Vagina (tissue), 2 donors: ENCODE data around the gene ENO1. TPM values are rescaled to one million over a fixed set of nuclear protein-coding genes. Genes with fewer than 3 reads are reported as not detected.

Experiments used
- DNase-seq, 2 donors: peaks; one replicate each; pipeline ENCODE4 v3.0.0-alpha.2; 2017; ENCODE audit errors: extremely low spot score in 2 of 2
- H3K27ac ChIP-seq: fragments of 200-600 bp; sonication (generic); one replicate; pipeline ENCODE4 v1.5.1; 2019
- H3K27me3 ChIP-seq: fragments of 200-600 bp; sonication (generic); one replicate; pipeline ENCODE4 v1.5.1; 2019
- H3K36me3 ChIP-seq, 2 donors: fragments of 200-600 bp; sonication (generic); one replicate each; pipeline ENCODE4 v1.5.1; 2017 to 2019
- H3K4me1 ChIP-seq: fragments of 200-600 bp; sonication (generic); one replicate; pipeline ENCODE4 v1.5.1; 2019
- H3K4me3 ChIP-seq, 2 donors: fragments of 200-600 bp; sonication (generic); 1 replicate in 1 of 2; 2 replicates in 1 of 2; pipeline ENCODE4 v1.5.1; 2016 to 2019
- H3K9me3 ChIP-seq: fragments of 200-600 bp; sonication (generic); one replicate; pipeline ENCODE4 v1.5.1; 2019
- CTCF ChIP-seq, 3 experiments: fragments of 450-650 bp in 2 of 3; fragments of 200-600 bp in 1 of 3; sonication (generic) in 1 of 3; IDR thresholded peaks; one replicate each; pipeline ENCODE4 v1.5.1; 2017 to 2019; ENCODE audit warnings: antibody characterized with exemption in 3 of 3, mild to moderate bottlenecking in 2 of 3, moderate library complexity in 2 of 3
- POLR2A ChIP-seq, 2 donors: fragments of 450-650 bp; IDR thresholded peaks; one replicate each; pipeline ENCODE4 v1.6.1; 2017; ENCODE audit warnings: antibody characterized with exemption in 2 of 2, mild to moderate bottlenecking in 2 of 2, moderate library complexity in 2 of 2
- POLR2AphosphoS5 ChIP-seq, 2 donors: sonication (generic); formaldehyde crosslinking; IDR thresholded peaks; one replicate each; pipeline ENCODE4 v1.9.0; 2017; ENCODE audit warnings: antibody characterized with exemption in 2 of 2, mild to moderate bottlenecking in 2 of 2, low read depth in 1 of 2; ENCODE audit not compliant: insufficient read depth in 1 of 2
- intact Hi-C: fragments of 100-400 bp; cut with DNase I; formaldehyde crosslinking; loops from one replicate; pipeline ENCODE4 v1.15.1; 2023
- total RNA-seq: library from RNA; depleted of rRNA; stranded (reverse); fragments of >200 nt; gene quantifications from one replicate; pipeline ENCODE4 v1.2.3, GENCODE V29; 2016

Gene ENO1
- total RNA-seq, 1 donor from 2014 or later, result 558 TPM

GRCh38 chr1:8817412-8818324 lies 60.8 kb downstream of the ENO1 start, which contains the start of gene RERE:
Gene RERE, minus strand, starts transcription at chr1:8817640.
- H3K27ac ChIP-seq, result peak within 1 kb of the TSS; percentile 99
- H3K36me3 ChIP-seq, result no peaks in the 10 kb centered on the region
- H3K9me3 ChIP-seq, result no peaks in the 10 kb centered on the region
- DNase-seq, result peak in 1 of 2 donors; percentile 91
- peak within 1 kb of the TSS; percentile 69 to 89 for H3K4me3 ChIP-seq
- no peaks in the 10 kb centered on the region for H3K27me3 ChIP-seq
- intact Hi-C loops, result no loop called here
- peaks cover 40% of the 10 kb centered on the region for H3K4me1 ChIP-seq
- TF ChIP-seq POLR2AphosphoS5 (IDR thresholded peaks at IDR 0.05; ENCODE audit: insufficient read depth in 1 of 2, low read depth in 1 of 2), result peak; percentile 38 to 94
- TF ChIP-seq POLR2A (IDR thresholded peaks at IDR 0.05), result peak; percentile 63 to 97
- no peak for TF ChIP-seq CTCF (IDR thresholded peaks at IDR 0.05)

DNA sequence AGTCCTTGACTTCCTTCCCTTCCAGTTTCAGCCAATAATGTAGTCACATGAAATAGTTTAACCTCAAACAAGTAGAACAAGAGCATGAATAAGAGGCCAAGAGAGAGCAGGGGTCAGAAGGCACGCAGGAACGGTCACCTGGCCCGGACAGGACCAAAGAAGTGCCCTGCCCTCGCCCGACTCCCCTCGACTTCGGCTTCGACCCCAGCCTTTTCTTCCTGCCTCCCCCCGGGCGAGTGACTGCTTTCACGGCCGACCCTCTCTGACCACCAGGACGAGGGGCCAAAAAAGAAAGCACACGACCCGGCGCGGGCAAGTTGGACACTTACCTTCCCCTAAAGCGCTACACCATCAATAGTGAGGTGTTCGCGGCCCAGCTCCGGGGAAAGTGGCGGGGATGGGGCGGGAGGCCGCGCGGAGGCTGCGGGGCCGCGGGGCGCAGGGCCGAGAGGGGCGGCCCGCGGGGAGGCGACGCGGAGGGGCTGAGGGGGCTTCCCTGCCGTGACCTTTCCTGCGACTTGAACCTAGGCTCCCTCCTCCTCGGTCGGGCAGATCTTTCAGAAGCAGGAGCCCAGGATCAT lies 61.6 kb downstream of the ENO1 start:
- Histone ChIP-seq H3K9me3 (no peaks in the 10 kb centered on the region), H3K27me3 (no peaks in the 10 kb centered on the region), H3K36me3 (no peaks in the 10 kb centered on the region), H3K27ac (peak overlapping the region; percentile 99), H3K4me1 (peaks cover 35% of the 10 kb centered on the region), H3K4me3 (peak overlapping the region; percentile 69 to 89)
- DNase-seq, result peak in 1 of 2 donors; percentile 89
- no peak for TF ChIP-seq CTCF (IDR thresholded peaks at IDR 0.05)
- no peak for TF ChIP-seq POLR2AphosphoS5 (IDR thresholded peaks at IDR 0.05; ENCODE audit: insufficient read depth in 1 of 2, low read depth in 1 of 2)
- TF ChIP-seq POLR2A (IDR thresholded peaks at IDR 0.05), result no peak
- intact Hi-C loops, result no loop called here

GRCh38 chr1:8816264-8816663 lies 62.2 kb downstream of the ENO1 start:
- intact Hi-C loops, result no loop called here
- Histone ChIP-seq H3K27me3 (no peaks in the 10 kb centered on the region), H3K4me1 (peaks cover 38% of the 10 kb centered on the region), H3K9me3 (no peaks in the 10 kb centered on the region), H3K36me3 (no peaks in the 10 kb centered on the region), H3K27ac (peak overlapping the region; percentile 99), H3K4me3 (peak overlapping the region; percentile 69 to 89)
- DNase-seq, result no peak
- TF ChIP-seq CTCF (IDR thresholded peaks at IDR 0.05), result no peak
- TF ChIP-seq POLR2A (IDR thresholded peaks at IDR 0.05), result no peak
- TF ChIP-seq POLR2AphosphoS5 (IDR thresholded peaks at IDR 0.05; ENCODE audit: insufficient read depth in 1 of 2, low read depth in 1 of 2), result peak in 1 of 2 donors; percentile 2

DNA sequence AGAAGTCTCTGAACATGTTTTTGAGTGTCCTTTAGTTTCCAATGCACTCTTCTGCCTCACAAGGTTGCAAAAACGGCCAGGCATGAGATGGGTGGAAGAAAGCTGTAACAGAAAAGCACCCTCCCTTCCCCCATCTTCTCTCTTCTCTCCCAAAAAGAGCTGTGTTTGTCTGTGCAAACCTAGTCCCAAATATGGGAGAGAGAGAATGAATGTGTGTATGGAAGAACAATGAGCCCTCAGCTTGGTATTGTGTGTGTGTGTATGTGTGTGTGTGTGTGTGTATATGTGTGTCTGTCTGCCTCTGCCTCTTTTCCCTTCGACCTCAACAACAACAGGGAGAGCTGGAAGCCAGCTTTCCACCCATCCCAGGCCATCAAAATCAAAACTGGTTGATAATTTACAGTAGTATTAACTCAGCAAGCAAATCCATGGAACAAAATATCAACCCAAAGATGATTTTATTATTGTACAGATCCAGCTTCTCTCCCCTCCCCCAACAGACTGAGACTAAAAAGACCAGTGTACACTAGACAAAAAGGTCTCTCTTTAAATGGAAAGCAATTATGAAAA lies 62.8 kb downstream of the ENO1 start:
- intact Hi-C loops, result no loop called here
- TF ChIP-seq POLR2A (IDR thresholded peaks at IDR 0.05) (no peak), POLR2AphosphoS5 (IDR thresholded peaks at IDR 0.05; ENCODE audit: insufficient read depth in 1 of 2, low read depth in 1 of 2) (peak in 1 of 2 donors; percentile 7)
- H3K27ac ChIP-seq, result peak overlapping the region; percentile 99
- no peaks in the 10 kb centered on the region for H3K27me3 ChIP-seq
- H3K4me1 ChIP-seq, result peaks cover 44% of the 10 kb centered on the region
- H3K36me3 ChIP-seq, result no peaks in the 10 kb centered on the region
- H3K4me3 ChIP-seq, result peak overlapping the region; percentile 29 to 89
- H3K9me3 ChIP-seq, result no peaks in the 10 kb centered on the region
- DNase-seq, result no peak

- no peak for TF ChIP-seq POLR2A (IDR thresholded peaks at IDR 0.05)
- peak in 1 of 2 donors; percentile 17 for TF ChIP-seq POLR2AphosphoS5 (IDR thresholded peaks at IDR 0.05; ENCODE audit: insufficient read depth in 1 of 2, low read depth in 1 of 2)
- H3K9me3 ChIP-seq, result no peaks in the 10 kb centered on the region
- H3K27me3 ChIP-seq, result no peaks in the 10 kb centered on the region
- no peaks in the 10 kb centered on the region for H3K36me3 ChIP-seq
- H3K4me3 ChIP-seq, result no peak overlapping the region
- DNase-seq, result no peak
- intact Hi-C loops, result no loop called here
- peaks cover 44% of the 10 kb centered on the region for H3K4me1 ChIP-seq
- peak overlapping the region; percentile 99 for H3K27ac ChIP-seq
Measured at GRCh38 chr1:8814865-8815264, 63.6 kb downstream of the ENO1 start.
